B cell (primary cell): Measurements from ENCODE around the gene SNTA1.

Experiments
- EZH2 ChIP-seq: IDR thresholded peaks from 2 replicates; pipeline ENCODE4 v1.6.1; 2012; ENCODE audit warnings: borderline replicate concordance, low read depth, mild to moderate bottlenecking, moderate library complexity, low read length; ENCODE audit not compliant: insufficient read depth, poor library complexity, severe bottlenecking
- TF ChIP-seq, protein P1 (sequence below): fragments of 200-600 bp; IDR thresholded peaks from one replicate; pipeline ENCODE4 v1.8.0; 2022; ENCODE audit warnings: antibody characterized with exemption, mild to moderate bottlenecking

DNA sequence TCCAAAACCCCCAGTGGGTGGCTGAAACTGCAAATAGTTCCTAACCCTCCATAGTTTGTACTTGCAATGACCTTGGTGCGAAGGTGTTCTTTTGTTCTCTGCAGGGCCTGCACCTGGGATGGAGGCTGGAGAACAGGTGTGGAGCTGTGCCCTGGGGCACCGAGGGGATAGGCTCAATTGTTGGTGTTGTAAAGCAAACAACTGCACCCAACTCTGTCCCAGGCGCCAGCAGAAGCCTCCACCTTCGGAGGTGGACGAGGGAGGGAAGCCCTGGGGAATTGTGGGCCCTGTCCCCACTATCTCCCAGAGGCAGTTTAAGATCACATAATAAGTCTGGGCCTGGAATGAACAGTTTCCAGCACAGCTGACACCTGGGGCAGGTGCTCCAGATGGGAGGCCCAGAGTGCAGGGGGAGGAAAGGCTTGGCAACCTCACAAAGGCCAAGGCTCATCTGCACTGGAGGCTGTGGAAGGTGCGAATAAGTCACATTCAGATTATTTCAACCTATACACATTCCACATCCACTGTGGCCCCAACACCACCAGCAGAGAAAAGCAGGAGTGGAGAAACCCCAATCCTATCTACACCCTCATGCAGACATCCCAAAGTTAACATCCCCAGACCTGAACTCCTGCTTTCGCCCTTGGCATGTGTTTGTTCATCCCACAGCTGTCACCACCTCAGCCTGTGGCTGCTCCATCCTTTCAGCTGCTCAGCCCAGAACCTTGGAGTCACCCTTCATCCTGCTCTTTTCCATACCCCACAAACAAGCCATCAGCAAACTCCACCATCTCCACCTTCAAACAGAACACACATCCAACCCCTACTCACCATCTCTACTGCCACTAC lies 34.0 kb upstream of the SNTA1 start:
- TF ChIP-seq, protein P1, sequence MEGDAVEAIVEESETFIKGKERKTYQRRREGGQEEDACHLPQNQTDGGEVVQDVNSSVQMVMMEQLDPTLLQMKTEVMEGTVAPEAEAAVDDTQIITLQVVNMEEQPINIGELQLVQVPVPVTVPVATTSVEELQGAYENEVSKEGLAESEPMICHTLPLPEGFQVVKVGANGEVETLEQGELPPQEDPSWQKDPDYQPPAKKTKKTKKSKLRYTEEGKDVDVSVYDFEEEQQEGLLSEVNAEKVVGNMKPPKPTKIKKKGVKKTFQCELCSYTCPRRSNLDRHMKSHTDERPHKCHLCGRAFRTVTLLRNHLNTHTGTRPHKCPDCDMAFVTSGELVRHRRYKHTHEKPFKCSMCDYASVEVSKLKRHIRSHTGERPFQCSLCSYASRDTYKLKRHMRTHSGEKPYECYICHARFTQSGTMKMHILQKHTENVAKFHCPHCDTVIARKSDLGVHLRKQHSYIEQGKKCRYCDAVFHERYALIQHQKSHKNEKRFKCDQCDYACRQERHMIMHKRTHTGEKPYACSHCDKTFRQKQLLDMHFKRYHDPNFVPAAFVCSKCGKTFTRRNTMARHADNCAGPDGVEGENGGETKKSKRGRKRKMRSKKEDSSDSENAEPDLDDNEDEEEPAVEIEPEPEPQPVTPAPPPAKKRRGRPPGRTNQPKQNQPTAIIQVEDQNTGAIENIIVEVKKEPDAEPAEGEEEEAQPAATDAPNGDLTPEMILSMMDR = no peak
- TF ChIP-seq EZH2 = no peak
